ENCODE data around the gene ZCCHC4.

DNA sequence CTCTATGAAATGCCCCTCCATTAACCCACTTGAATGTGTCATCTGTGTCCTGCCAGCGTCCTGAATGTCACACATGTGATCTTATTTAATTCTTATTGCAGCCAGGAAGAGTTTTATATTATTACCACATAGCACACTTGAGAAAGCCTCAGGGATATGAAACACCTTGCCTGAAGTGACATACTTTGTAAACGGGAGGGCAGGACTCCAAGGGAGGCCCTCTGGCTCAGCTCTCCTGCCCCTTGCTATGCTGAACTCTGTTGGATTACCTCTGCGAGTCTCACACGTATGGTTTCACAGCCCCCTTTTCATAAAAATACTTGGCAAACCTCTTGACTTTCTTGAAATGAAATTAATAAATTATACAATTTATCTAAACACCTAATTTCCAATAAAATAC, 11.1 kb upstream of the ZCCHC4 start:
- TF ChIP-seq, protein P1, sequence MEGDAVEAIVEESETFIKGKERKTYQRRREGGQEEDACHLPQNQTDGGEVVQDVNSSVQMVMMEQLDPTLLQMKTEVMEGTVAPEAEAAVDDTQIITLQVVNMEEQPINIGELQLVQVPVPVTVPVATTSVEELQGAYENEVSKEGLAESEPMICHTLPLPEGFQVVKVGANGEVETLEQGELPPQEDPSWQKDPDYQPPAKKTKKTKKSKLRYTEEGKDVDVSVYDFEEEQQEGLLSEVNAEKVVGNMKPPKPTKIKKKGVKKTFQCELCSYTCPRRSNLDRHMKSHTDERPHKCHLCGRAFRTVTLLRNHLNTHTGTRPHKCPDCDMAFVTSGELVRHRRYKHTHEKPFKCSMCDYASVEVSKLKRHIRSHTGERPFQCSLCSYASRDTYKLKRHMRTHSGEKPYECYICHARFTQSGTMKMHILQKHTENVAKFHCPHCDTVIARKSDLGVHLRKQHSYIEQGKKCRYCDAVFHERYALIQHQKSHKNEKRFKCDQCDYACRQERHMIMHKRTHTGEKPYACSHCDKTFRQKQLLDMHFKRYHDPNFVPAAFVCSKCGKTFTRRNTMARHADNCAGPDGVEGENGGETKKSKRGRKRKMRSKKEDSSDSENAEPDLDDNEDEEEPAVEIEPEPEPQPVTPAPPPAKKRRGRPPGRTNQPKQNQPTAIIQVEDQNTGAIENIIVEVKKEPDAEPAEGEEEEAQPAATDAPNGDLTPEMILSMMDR (IDR thresholded peaks at IDR 0.05): no peak
- TF ChIP-seq POLR2A (IDR thresholded peaks at IDR 0.05): no peak
